PFSK-1 (cell line): Measurements from ENCODE around the gene MRPL51.

ENCODE experiments used
- FOXP2 ChIP-seq: optimal IDR thresholded peaks from 2 replicates; pipeline ENCODE3; 2011; ENCODE audit warnings: borderline replicate concordance, control low read depth, inconsistent platforms; ENCODE audit not compliant: insufficient read depth; ENCODE audit errors: extremely low read length, extremely low read depth
- REST ChIP-seq, 2 experiments: IDR thresholded peaks; 2 replicates each; pipeline versions ENCODE4 v1.6.1 to v1.8.0; 2011 to 2012; ENCODE audit warnings: low read depth in 2 of 2, low read length in 2 of 2, control low read depth in 1 of 2, inconsistent platforms in 1 of 2, mild to moderate bottlenecking in 1 of 2, moderate library complexity in 1 of 2; ENCODE audit not compliant: insufficient read depth in 1 of 2
- SIN3A ChIP-seq: IDR thresholded peaks from 2 replicates; pipeline ENCODE4 v1.6.1; 2012; ENCODE audit warnings: mild to moderate bottlenecking, low read length, moderate library complexity, borderline replicate concordance; ENCODE audit not compliant: insufficient read depth
- TAF1 ChIP-seq: IDR thresholded peaks from 2 replicates; pipeline ENCODE4 v1.6.1; 2012; ENCODE audit warnings: low read length, control low read depth, borderline replicate concordance; ENCODE audit not compliant: insufficient read depth

- TF ChIP-seq FOXP2 (no peak), TAF1 (no peak), REST (IDR thresholded peaks at IDR 0.05; ENCODE audit: insufficient read depth in 1 of 2, low read depth in 2 of 2, low read length in 2 of 2) (no peak), SIN3A (no peak)
These were observed 14.6 kb downstream of the MRPL51 start for GRCh38 chr12:6478416-6478815.
